NCI-H187 treated with DMSO at 0.1 percent for 48 hours (cell line): ENCODE data around the gene RELL1.

Experiments used
- DNase-seq: peaks from one replicate; lab custom pipeline; 2025; lab: John Stamatoyannopoulos, UW

Gene RELL1, protein sequence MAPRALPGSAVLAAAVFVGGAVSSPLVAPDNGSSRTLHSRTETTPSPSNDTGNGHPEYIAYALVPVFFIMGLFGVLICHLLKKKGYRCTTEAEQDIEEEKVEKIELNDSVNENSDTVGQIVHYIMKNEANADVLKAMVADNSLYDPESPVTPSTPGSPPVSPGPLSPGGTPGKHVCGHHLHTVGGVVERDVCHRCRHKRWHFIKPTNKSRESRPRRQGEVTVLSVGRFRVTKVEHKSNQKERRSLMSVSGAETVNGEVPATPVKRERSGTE

DNA sequence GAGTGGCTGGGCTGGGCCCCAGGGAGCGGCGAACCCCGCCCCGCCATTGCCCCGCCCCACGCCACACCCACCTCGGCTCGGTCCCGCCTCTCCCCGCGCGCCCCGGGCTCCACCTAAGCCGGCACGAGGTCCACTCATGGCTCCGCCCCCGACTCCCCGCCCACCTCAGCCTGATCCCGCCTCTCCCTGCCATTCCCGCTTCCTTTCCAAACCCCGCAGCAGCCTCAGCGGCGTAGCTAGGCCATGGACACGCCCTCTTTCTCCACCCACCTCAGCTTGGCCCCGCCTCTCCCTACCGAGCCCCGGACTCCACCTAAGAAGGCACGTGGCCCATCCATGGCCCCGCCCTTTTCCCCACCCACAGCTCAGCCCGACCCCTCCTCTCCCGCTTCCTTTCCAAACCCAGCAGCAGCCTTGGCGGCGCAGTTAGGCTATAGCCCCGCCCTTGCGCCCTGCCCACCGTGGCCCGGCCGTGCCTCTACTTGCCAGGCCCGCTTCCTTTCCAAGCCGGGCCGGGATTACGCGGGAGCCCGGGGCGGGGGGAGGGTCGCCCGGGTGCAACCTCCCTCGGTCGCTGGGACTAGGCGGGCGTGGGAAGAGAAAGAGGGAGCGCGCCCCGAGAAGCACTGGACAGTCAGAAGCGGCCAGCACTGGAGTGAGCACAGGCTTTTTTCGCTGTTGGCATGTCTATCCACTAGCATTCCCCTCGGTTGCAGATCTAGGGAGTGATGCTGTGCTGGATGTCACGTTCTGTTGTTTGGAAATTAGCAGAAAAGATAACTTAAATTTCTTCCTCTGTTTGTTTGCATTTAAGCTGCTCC is at the start of gene RELL1:
Gene RELL1 (minus strand): TSS at position 4 of the 821 bp plus-strand sequence. CDS start 89 bp downstream, outside the sequence.
- DNase-seq = peak; percentile 97

DNA sequence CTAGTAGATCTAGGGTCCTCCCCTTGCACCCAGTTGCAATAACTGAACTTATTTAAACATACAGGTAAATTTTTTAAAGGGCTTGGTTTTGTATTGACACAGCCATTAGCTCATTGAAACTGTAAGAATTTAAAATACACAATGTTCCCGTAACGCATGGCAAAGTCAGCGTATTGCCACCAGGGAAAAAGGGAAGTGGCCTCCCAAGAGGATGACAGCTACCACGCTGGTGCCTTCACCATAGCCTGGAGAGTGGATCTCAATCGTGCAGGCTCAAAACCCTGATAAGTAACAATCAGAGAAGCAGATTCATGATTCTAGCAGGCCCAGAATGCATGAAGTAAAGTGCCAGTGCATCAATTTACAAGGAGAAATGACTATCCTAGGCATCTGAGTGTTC is 49.4 kb upstream of the RELL1 start:
- DNase-seq = no peak

DNA sequence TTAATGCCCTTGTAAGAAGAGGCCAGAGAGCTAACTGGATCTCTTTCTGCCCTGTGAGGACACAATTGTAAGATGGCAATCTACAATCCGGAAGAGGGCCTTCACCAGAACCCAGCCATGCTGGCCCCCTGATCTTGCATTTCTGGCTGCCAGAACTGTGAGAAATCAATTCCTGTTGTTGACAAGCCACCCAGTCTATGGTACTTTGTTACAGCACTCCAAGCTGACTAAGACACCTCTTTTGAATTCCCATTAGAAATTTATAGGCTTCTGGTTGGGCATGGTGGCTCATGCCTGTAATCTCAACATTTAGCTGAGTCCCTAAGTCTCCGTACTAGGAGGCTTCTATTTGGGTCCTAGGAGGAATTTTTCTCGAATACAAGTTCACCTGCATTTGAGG is 48.8 kb upstream of the RELL1 start:
- DNase-seq = no peak

DNA sequence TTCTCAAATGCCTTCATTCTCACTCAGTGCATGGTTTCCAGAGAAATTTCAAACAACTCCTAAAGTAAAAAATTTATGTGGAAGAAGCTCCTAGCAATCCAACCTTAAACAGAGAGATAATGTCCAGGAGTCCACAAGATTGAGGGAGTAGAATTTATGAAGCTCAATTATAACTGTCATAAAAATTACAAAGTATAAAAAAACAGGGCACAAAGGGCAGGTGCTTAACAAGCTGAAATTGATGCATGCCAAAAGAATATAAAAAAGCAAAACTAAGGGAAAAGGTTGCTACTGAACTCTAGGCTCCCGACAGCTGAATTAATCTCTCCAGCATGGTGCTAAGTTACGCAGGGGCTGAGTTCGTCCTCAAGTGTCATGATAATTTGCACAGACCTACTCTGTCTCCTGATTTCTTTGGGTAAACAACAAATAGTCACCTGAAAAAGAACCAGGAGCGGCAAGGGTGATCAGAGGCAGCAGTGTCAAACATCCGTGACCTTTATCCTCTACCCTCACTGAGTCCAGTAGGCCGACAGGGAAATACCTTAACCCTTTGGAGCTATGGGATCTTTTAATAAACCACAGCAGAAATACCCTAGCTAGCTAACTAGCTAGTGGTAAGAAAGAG is 47.2 kb upstream of the RELL1 start:
- no peak for DNase-seq

DNA sequence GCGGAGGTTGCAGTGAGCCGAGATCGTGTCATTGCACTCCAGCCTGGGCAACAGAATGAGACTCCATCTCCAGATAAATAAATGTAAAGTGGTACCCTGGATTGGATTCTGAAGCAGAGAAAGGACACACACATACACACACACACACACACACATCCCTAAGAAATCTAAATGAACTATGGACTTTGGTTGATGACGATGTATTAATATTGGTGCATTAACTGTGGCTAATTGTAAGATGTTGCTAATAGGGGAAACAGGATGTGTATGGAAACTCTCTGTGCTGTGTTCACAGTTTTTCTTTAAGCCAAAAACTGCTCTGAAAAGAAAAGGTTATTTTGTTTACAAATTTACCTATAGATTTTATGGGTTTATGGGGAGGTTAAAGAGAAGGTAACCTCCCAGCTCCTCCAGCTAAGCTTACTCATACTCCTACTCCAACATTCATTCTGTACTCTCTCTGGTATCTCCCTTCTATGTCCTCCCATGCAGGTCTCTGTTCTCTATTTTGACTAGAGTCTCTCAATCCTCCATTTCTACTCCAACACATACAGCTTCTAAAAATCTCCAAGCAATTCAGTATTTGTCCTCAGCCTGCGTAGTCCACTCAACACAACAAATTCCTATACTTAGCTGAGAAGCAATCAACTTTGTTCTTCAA is 46.5 kb upstream of the RELL1 start:
- no peak for DNase-seq

DNA sequence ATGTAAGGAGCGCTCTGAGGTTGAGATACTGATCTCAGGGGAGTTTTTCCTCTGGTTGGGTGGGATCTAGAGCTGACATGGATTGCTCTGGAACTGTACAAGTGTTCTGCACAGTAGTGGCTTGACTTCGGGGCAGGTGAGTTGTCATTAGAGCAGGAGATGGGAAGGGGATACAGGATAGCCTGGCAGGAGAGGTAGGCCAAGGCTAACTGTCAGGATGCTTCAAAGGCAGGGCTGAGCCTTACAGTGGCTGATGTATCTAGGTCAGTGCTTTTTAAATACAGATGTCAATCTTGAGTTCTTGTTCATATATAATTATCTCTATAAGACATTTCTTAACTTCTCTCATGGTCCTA is 43.5 kb upstream of the RELL1 start:
- DNase-seq = no peak

DNA sequence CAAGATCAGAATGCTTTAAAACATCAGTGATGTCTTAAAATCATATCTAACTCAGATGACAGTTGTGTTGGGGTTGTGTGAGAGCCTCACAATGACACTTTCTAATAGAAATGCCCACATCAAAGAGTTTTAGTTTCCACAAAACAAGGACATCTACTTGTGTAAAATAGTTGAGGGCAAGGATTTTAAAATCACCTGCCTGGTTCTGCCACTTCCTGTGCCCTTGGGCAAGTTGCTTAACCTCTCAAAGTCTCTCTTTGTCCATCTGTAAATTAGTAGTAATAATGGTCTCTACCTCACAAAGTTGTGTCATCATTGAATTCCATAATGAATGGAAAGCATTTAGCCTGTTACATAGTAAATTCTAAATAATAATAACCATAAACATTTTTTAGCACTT is 41.9 kb upstream of the RELL1 start:
- no peak for DNase-seq

DNA sequence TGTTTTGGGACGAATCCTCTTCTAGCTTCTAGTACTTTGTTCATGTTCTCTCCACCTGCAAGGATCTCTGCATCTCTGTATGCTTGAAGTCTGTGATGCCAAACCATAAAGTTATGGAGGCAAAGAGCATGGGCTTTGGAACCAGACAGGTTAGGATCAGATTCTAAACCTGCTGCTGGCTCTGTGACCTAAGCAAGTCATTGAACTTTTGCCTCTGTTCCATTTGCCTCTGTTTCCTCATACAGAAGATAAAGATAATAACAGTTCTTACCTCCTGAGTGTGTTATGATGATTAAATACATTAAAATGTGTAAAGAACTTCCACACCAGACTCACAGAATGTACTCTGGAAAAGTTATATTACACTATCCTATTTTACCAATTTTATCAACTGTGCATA is 41.5 kb upstream of the RELL1 start:
- no peak for DNase-seq

DNA sequence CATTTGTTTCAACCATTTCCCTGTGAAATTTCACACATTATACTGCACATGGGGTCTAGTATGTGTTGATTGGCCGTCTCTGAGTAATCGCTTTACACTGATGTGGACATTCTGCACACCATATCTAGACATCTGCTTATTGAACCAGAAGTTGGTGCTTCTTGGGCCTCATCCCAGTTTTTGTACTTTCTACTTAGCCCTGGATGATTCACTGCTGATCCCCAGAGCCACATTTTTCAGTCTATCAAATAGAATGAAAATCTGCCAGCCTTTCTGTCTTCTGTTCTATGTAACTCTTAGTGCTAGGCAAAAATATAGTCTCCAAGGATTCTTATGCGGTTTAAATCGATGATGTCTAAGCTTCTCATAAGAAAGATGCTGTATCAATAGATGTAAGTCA is 40.5 kb upstream of the RELL1 start:
- DNase-seq = no peak

DNA sequence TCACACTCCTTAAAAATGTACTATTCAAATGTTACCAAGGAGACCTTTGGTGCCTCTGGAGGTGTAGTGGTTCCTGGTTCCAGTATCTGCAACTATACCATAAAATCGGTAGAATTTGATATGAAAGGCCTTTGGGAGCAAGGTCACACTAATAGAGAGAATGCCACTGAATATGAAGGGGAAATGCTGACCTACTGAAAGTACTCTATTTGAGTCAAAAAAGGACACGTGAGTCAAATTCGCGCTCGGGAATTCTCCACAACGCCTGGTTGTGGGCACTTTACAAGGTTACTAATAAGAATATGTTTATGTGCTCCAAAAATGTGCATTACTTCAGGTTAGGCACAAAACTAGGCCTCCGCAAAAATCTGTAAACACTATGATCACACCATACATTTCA is 39.5 kb upstream of the RELL1 start:
- no peak for DNase-seq

DNA sequence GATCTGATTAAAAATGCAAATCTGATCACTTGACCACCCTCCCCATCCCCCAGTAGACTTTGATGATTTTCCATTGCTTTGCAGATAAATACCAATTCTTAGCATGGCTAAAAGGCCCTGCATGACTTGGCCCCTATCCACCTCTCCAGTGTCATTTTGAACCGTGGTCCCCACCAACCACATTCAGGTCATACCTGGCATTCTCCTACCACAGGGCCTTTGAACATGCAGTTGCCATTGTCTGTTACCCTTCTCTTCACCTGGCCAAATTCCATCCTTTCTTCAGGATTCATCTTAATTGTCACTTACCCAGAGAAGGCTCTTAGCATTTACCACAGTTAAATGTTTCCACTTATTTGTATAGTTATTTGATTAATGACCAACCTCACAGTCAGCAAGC is 36.9 kb upstream of the RELL1 start:
- no peak for DNase-seq

DNA sequence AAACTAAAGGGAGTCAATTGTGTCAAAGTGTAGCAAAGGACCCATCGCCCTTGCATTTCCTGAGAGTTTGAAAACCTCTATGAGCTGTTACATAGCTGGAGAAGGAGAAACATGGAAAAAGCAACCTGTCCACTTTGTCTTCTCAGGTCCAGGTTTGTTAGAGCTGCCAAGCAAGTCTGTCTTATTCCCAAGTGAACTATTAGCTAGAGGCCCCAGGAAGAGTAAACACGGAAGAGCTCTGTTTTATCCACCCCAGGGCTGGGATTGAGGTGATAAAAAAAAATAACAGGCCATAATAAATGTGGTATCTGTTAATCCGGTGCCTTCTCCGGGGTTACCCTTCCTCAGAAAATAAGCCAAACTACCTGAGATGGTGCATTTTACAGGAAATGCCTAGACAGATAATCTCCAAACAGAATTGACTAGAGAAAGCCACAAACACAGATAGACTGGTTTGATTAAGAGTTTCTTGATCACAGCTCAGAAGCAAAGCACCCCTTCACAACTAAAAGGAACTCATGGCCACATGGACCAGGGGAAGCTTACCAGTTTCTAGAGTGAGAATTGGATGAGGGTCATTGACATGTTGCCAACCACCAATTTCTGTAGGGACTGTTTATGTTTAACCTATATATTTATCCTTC is 35.9 kb upstream of the RELL1 start:
- no peak for DNase-seq

DNA sequence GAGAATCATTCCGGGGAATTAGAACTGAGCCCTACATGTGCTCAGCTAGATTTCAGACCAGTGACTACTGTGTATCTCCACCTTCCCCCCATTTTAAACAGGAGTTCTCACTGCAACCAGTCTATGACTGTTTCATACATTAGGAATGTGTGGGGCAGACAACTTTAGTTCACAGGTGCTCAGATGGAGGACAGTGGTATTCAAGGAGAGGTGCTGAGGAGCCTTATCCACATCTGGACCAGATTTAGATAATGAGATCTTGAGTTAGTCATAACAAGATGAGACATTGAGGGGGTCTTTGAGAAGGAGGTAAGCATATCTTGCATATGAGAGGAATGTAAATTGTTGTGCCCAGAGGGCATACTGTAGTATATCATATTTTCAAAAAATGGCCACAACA is 32.8 kb upstream of the RELL1 start:
- no peak for DNase-seq

DNA sequence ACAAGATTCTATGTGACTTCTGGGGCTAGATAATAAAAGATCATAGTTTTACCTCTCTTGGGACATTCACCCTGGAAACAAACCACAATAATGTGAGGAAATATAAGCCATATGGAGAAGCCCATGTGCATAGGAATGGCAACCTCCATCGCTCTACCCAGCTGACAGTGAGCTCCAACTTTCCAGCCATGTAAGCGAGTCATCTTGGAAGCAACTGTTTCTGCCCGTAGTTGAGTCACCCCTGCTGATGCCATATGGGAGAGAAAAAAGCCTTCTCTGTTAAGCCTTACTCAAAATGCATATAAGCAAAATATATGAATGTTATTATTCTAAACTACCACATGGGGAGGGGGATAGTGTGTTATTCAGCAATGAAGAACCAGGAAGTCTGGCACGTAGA is 31.4 kb upstream of the RELL1 start:
- no peak for DNase-seq

DNA sequence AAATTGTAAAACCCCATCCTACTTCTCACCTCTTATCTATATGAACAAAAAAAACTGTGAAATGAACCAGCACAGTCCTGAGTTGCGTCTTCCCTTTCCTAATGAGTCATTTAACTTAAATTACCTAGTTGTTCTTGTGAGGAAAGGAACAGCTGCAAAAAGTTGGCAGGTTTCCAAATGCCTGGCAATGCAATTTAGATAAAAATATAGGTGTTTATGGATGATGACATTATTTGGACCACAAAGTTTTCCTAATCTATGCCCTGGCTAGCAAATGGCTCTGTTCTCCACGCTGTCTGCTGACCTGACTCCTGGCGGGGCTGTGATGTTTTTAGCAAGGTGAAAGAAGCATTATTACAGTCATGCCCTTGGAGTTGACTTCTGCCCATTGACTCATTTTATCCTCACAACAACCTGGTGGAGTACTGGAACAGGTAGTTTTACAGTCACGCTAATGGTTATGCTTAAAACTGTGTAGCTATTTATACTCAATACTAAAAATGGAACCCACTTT is 29.8 kb upstream of the RELL1 start:
- no peak for DNase-seq

DNA sequence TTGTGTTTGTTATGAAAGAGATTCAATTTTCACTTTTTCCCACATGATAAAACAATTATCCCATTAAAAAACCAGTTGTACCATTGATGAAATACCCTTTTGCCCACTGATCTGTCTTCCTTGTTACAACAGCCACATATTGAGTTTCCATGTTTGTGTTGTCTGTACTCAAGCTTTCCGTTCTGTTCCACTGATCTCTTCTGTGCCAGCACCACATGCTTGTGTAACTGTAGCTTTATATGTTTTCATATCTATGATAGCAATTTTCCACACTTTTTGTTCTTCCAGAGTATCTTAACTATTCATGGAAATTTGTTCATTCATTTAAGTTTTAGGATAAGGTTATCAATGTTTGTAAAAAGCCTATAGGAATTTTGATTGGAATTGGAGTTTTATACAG is 24.3 kb upstream of the RELL1 start:
- no peak for DNase-seq

DNA sequence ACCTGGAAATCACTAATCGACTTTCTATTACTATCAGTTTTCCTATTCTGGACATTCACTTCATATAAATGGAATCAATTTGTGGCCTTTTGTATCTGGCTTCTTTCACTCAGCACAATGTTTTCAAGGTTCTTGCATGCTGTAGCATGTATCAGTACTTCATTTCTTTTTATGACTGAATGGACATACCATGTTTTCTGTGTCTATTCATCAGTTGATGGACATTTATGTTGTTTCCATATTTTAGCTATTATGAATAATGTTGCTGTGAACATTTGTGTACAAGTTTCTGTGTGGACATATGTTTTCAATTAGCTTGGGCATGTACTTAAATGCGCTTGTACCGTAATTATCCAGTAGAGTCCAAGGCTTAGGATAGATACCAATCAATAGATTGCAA is 19.9 kb upstream of the RELL1 start:
- no peak for DNase-seq

DNA sequence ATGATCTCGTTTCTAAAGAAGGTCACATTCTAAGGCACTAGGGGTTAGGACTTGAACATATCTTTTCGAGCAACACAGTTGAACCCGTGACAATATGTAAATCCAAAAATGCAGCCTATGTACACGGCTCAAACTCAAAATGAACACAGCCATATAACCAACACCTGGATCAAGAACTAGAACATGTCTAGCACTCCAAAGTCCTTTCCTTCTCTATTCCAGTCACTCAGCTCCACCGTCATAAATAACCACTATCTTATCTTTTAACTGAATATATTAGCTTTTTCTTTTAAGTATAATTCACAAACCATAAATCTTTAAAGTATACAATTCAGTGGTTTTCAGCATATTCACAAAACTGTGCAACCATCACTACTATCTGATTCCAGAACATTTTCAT is 19.4 kb upstream of the RELL1 start:
- no peak for DNase-seq

DNA sequence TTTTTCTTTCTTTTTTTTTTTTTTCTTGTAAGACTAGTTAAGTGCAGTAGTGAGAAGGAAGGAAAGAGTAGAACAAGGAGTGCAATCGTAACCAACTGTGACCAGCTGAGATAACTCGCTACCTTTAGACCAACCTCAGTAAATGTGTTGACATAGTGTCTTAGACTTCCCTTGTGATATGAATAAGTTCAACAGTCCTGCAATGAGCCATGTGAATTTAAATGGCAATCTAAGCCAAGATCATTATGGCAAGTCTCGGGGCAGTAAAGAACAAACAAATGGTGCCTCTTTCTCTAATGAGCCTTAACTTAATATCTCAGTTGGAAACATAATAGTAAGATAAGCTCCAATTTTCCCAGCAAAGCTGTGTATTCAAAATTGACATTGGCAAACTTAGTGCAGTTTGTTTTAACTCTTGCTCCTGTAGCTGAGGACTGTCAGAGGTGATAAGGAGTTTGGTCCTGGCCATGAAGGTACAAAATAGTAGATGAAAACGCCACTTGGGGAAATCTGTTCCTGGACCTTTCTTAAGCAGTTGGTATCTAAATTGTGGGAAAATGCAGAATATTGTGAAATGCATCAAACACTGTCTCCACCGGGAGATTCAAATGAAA is 13.8 kb upstream of the RELL1 start:
- no peak for DNase-seq

DNA sequence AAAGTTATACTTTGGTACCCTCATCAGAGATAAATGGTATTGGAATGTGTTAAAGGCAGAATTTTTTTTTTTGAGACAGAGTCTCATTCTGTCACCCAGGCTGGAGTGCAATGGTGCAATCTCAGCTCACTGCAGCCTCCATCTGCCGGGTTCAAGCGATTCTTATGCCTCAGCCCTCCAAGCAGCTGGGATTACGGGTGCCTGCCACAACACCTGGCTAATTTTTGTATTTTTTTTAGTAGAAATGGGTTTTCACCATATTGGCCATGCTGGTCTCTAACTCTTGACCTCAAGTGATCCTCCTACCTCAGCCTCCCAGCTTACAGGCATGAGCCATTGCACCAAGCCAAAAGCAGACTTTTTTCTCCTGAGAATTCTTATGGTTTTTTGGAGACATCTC is 11.4 kb upstream of the RELL1 start:
- no peak for DNase-seq

DNA sequence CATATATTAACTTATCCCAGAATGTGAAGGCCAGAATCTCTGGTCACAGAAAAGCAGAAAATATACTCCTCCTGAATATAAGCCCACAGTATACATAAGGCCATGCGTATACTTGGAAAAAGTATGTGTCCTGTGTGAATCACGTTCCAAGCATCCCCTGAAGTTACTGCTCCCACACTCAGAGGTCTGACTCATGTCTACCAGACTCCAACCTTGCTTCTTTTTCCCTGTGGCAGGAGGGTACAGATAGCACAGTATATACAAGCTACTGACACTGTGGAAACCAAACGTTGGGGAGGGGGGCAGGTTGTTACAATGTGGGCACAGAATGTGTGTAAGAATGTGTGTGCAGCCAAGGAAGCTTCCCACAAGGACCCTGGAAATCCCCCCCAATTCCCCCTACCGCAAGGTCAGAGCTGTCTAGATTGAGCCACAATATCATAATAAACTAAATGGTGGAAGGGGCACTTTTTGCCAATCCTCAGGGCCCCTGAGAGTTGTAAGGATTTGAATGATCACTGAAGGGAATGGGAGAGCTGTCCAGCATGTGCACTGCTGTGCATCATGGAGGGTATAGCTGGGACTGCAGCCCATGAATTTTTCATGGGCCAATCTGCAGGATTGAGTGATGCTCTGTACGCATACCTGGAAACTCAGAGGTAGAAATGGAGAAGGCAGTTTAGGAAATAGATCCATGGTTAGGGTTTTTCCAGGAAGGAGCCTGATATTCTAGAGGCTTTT is 7.4 kb upstream of the RELL1 start:
- DNase-seq = no peak
